ENCODE data around the gene TAPT1. TPM values are rescaled to one million over a fixed set of nuclear protein-coding genes. Genes with fewer than 3 reads are reported as not detected.

Gene TAPT1
- total RNA-seq, 1 donor from 2014 or later = 35.0 TPM

- TF ChIP-seq CTCF (IDR thresholded peaks at IDR 0.05) = no peak
Observed at GRCh38 chr4:16263056-16263455, 36.8 kb upstream of the TAPT1 start.

GRCh38 chr4:16262188-16262587 is 35.9 kb upstream of the TAPT1 start:
- H3K4me3 Mint-ChIP-seq = no peak overlapping the region
- peaks cover 6% of the 10 kb centered on the region for H3K36me3 Mint-ChIP-seq (ENCODE audit: low read depth)
- peak; percentile 56 for ATAC-seq (ENCODE audit: low read depth)
- intact Hi-C loops (cut with micrococcal nuclease) = no loop called here
- DNase-seq = no peak
- H3K4me1 Mint-ChIP-seq = peaks cover 49% of the 10 kb centered on the region
- ChIA-PET POLR2A (interaction anchor here (0.8 kb wide), 1 partner anchor 34 kb away, joined by 5 read pairs; no protein-coding TSS in a partner anchor), CTCF (interaction anchor here (1.0 kb wide), 1 partner anchor 65 kb away, joined by 3 read pairs; no protein-coding TSS in a partner anchor)
- peak overlapping the region; percentile 62 for H3K27ac Mint-ChIP-seq
- no peaks in the 10 kb centered on the region for H3K27me3 Mint-ChIP-seq
- no peaks in the 10 kb centered on the region for H3K9me3 Mint-ChIP-seq
- TF ChIP-seq CTCF (IDR thresholded peaks at IDR 0.05) = no peak

More at GRCh38 chr4:16263056-16263455, 36.8 kb upstream of the TAPT1 start:
- intact Hi-C loops (cut with micrococcal nuclease) = no loop called here
- no peaks in the 10 kb centered on the region for H3K36me3 Mint-ChIP-seq (ENCODE audit: low read depth)
- no peaks in the 10 kb centered on the region for H3K27me3 Mint-ChIP-seq
- no peak overlapping the region for H3K4me3 Mint-ChIP-seq
- no peak for ATAC-seq (ENCODE audit: low read depth)
- H3K9me3 Mint-ChIP-seq = no peaks in the 10 kb centered on the region
- peaks cover 49% of the 10 kb centered on the region for H3K4me1 Mint-ChIP-seq
- peak overlapping the region; percentile 62 for H3K27ac Mint-ChIP-seq
- ChIA-PET CTCF (interaction anchor here (2.2 to 4.9 kb wide), 3 partner anchors 58 to 380 kb away, joined by 12 to 66 read pairs (median 20); no protein-coding TSS in a partner anchor), POLR2A (interaction anchor here (0.6 kb wide), 2 partner anchors 47 to 1492 kb away, joined by 3 read pairs; no protein-coding TSS in a partner anchor)
- DNase-seq = no peak

- ATAC-seq (ENCODE audit: low read depth) (no peak), DNase-seq (no peak)
- Mint-ChIP-seq H3K27me3 (no peaks in the 10 kb centered on the region), H3K4me1 (peaks cover 49% of the 10 kb centered on the region), H3K9me3 (no peaks in the 10 kb centered on the region), H3K27ac (peak overlapping the region; percentile 85), H3K36me3 (ENCODE audit: low read depth) (peaks cover 10% of the 10 kb centered on the region), H3K4me3 (peak overlapping the region; percentile 50)
- no peak for TF ChIP-seq CTCF (IDR thresholded peaks at IDR 0.05)
- ChIA-PET CTCF (no interaction called here), POLR2A (interaction anchor here (0.6 kb wide), 1 partner anchor 30 kb away, joined by 3 read pairs; no protein-coding TSS in a partner anchor)
- intact Hi-C loops (cut with micrococcal nuclease) = loop anchor here (2.0 kb wide), 1 partner anchor 35 kb away; the partner anchor contains the start of gene TAPT1
Observed at GRCh38 chr4:16261313-16261878, 35.1 kb upstream of the TAPT1 start.

GRCh38 chr4:16259889-16260246 is 33.6 kb upstream of the TAPT1 start:
- Mint-ChIP-seq H3K27ac (no peak overlapping the region), H3K36me3 (ENCODE audit: low read depth) (peaks cover 18% of the 10 kb centered on the region), H3K27me3 (no peaks in the 10 kb centered on the region), H3K4me1 (peaks cover 47% of the 10 kb centered on the region), H3K9me3 (no peaks in the 10 kb centered on the region), H3K4me3 (no peak overlapping the region)
- no peak for TF ChIP-seq CTCF (IDR thresholded peaks at IDR 0.05)
- CTCF ChIA-PET = no interaction called here
- DNase-seq (no peak), ATAC-seq (ENCODE audit: low read depth) (no peak)
- POLR2A ChIA-PET = interaction anchor here (0.6 kb wide), 1 partner anchor 28 kb away, joined by 4 read pairs; no protein-coding TSS in a partner anchor
- intact Hi-C loops (cut with micrococcal nuclease) = loop anchor here (2.0 kb wide), 1 partner anchor 33 kb away; the partner anchor contains the start of gene TAPT1

- H3K27me3 Mint-ChIP-seq = no peaks in the 10 kb centered on the region
- no peak for TF ChIP-seq CTCF (IDR thresholded peaks at IDR 0.05)
- CTCF ChIA-PET = interaction anchor here (1.0 kb wide), 1 partner anchor 58 kb away, joined by 3 read pairs; no protein-coding TSS in a partner anchor
- no peak overlapping the region for H3K27ac Mint-ChIP-seq
- intact Hi-C loops (cut with micrococcal nuclease) = no loop called here
- H3K36me3 Mint-ChIP-seq (ENCODE audit: low read depth) = peaks cover 21% of the 10 kb centered on the region
- H3K4me1 Mint-ChIP-seq = peaks cover 43% of the 10 kb centered on the region
- no peaks in the 10 kb centered on the region for H3K9me3 Mint-ChIP-seq
- no peak overlapping the region for H3K4me3 Mint-ChIP-seq
- DNase-seq (no peak), ATAC-seq (ENCODE audit: low read depth) (no peak)
- POLR2A ChIA-PET = no interaction called here
Observed at GRCh38 chr4:16259241-16259888, 33.1 kb upstream of the TAPT1 start.
